Fibroblast of lung (primary cell): Measurements from ENCODE around the gene ZMYND19.

Experiments
- CTCF ChIP-seq, 2 donors: IDR thresholded peaks in 1 of 2; conservative IDR thresholded peaks in 1 of 2; 1 replicate in 1 of 2; 2 replicates in 1 of 2; pipeline ENCODE4 v1.5.1; 2011 to 2012; ENCODE audit warnings: low read length in 2 of 2, control low read depth in 1 of 2, inconsistent platforms in 1 of 2, low read depth in 1 of 2, mild to moderate bottlenecking in 1 of 2
- EZH2 ChIP-seq: IDR thresholded peaks from 2 replicates; pipeline ENCODE4 v1.5.1; 2012; ENCODE audit warnings: low read length, control low read depth, mild to moderate bottlenecking; ENCODE audit errors: missing control alignments

- no peak for TF ChIP-seq CTCF (conservative IDR thresholded peaks at IDR 0.05 in 1 of 2, IDR thresholded peaks at IDR 0.05 in 1 of 2; ENCODE audit: low read depth in 1 of 2, low read length in 2 of 2)
- TF ChIP-seq EZH2, result no peak
These were observed 30.3 kb upstream of the ZMYND19 start for GRCh38 chr9:137620581-137620980.
